SIG-M5 treated with dmso at 0.1 percent for 504 hours (cell line): ENCODE measurements around the gene NPBWR2.

Experiments used
- DNase-seq: peaks from one replicate; lab custom pipeline; 2025; ENCODE audit not compliant: unreplicated experiment; lab: John Stamatoyannopoulos, UW

NPBWR2 gene

GRCh38 chr20:64074963-64075362, 32.4 kb downstream of the NPBWR2 start:
- DNase-seq: no peak

DNA sequence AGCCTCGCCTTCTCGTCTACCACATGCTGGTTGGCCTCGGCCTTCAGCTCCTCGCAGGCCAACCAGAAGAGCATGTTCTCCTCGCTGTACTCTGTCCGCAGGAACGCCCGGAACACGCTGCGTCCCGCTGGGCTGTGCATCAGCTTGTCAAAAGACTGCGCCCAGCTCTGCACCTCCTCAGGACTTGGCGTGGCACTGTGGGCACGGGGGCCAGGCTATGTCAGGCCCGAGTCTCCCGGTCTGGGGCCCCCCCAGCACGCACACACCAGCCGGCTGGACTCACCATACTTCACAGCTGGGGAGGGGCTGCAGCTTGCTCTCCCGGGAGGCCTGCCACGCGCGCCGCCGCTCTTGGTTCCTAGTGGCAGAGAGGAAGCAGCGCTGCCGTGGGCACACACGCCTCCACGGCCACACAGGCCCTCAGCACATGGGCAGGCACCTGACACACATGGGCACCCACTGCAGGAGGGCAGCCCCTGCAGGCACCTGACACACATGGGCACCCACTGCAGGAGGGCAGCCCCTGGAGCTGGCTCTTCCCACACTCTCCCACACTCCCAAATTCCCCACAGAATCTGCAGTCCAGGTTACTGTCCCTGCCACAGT, 33.1 kb downstream of the NPBWR2 start:
- DNase-seq: no peak

- no peak for DNase-seq
Observed at GRCh38 chr20:64073476-64074183, 33.7 kb downstream of the NPBWR2 start.

DNA sequence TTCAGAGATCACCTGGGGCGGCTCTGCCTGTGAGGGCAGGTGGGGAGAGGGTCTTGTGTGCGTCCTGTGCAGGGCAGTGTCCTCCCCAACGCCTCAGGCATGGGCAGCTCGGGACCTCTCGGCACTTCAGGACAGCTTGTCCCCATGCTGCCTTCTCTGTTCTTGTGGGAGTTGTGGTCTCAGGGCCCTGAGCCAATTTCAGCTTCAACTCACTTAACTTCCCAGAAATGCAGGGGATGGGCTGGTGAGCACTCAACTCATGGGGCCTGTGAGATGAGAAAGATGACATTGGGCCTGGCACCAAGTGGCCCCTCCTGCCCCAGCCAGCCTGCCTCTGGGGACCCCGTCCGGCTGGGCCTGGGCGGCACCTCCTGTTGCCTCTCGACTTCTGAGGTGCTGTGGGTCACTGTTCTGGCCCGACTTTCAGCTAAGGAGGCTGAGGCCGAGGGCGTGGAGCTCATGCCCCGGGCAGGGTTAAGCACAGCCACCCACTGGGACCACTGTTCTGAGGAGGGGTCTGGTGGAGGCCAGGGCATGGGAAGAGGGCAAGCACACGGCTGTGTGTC, 34.8 kb downstream of the NPBWR2 start:
- DNase-seq: no peak

DNA sequence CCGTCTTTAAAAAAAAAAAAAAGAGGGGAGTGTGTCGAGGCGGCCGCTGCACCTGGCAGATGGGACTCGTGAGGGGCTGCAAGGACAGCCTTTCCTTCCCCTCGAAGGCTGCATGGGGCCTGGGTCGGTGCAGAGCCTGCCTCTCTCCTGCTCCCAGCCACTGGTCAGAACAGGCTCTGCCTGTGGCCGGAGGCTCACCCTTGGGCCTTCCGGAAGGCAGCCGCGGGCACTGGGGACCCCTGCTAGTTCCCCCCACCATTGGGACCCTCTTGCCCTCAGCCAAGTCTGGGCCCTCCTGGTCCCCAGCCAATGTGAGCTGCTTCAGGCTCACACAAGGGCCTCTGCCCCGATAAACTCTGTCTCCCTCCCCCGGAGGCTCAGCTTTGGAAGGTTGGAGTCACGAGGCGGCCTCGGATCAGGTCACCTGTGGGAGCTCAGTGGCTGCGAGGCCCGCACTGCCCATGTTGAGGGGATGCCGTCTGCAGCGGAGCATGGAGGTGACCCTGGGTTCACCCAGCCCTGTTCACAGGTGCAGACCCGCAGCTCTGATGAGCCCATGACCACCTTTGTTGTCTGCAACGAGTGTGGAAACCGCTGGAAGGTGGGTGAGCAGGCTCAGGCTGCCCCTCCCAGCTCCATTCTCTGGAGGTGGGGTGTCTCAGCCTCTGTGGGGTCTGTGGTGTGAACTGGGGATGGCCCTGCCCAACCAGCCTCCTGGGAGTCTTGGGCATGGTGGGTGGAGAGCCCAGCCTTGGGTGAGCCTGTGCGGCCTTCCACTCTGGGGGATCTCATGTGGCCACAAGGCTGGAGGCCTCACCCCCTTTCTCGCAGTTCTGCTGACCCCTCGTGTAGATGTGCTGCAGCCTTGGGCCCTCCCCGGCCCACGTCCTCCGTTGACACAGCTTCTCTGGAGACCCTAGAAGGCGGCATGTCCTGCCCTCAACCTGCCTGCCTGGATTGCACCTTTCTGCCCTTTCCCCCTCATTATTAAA, 35.7 kb downstream of the NPBWR2 start:
- DNase-seq: no peak

GRCh38 chr20:64070244-64070993, 36.9 kb downstream of the NPBWR2 start:
- DNase-seq: no peak

- no peak for DNase-seq
Observed at GRCh38 chr20:64069614-64070243, 37.6 kb downstream of the NPBWR2 start.

DNA sequence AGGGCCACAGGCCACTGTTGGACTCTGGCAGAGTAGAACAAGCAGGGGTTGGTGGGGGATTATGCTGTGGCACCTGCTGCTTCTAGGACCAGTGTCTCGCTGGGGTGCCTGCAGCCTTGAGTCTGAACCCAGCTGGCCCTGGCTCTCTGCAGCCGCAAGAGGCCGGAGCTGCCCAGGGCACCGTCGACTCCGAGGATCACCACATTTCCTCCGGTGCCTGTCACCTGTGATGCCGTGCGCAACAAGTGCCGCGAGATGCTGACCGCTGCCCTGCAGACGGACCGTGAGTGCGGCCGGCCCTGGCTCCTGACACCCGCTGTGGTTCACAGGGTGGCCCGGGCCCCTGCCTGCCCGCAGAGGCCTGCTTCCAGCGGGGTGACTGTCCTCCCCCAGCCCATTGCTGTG, 38.2 kb downstream of the NPBWR2 start:
- no peak for DNase-seq

- DNase-seq: no peak
Observed at GRCh38 chr20:64068386-64069208, 38.8 kb downstream of the NPBWR2 start.

DNA sequence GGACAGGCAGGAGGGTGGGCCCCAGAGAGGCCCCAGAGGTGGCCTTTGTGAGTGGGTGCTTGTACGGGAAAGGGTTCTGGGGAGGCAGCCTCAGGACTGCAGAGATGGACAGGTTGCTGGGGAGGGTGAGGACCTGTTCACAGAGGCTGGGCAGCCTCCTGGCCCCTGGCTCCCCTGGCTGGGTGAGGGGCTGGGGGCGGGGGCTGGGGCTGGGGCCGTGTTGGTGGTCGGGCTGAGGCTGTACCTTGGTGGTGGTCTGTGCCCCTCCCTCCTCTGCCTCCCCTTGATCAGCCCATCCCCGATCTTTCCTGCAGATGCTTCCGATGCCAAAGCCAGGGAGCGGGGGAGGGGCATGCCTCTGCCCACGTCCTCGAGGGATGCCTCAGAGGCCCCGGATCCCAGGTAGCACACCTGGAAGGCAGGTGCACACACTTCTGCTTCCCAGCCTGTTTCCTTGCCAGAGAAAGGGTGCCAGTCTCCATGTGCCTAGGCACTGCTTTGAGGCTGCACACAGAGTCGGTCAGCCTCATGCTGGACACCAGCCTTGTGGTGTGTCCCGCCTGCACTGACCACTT, 39.5 kb downstream of the NPBWR2 start:
- no peak for DNase-seq

- no peak for DNase-seq
Observed at GRCh38 chr20:64067005-64067632, 40.2 kb downstream of the NPBWR2 start.

DNA sequence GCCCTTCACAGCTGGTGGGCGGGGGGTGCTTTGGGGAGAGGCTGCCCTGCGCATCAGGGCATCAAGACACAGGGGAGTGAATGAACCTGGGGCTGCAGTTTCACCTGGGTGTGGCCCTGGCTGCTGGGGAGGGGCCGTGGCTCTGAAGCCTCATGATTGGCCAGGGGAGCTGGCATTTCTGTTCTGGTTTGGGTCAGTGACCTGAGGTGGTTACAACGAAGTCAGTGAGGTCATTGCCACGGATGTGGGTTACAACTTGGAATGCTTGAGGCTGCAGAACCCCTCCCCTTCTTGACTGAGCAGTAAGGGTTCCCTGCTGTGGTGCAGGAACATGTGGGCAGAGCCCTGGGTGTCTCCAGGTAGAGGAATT, 41.4 kb downstream of the NPBWR2 start:
- DNase-seq: peak; percentile 37

DNA sequence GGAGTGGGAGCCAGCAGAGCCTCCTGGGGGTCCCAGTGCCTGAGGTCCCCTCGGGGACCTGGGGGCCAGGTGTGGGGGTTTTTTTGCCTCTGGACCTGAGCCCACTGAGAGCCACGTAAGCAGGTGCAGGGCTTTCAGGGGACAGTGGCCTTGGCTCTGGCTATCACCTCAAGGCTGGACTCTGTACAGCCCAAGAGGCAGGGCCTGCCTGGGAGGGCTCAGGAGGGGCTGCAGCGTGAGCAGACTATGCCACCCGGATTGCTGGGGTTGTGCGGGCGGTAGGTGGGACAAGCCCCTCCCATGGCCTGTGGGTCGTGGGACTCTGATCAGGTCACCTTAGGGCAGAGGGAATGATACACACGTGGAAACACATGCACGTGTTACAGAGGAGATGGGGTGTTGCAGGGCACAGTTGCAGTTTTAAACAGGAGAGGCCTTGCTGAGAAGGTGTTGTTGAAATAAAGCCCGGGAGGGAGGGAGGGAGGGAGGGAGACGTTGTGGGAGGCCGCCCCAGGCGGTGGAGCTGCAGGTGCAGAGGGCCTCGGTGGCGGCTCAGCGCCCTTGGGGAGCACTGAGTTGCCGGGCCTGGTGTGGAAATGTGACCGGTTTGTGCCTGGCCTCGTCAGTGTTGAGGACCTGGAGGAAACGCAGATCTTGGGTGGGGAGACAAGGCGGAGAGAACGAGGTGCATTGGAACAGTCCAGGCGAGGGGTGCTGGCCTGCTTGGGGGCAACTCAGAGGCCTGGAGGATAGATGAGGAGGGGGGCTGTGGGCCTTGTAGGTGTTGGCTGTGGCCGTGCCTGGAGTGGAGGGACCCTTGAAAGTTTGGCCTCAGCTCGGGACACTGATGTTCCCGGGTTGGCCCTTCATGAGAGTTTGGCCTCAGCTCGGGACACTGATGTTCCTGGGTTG, 42.0 kb downstream of the NPBWR2 start:
- DNase-seq: no peak

- no peak for DNase-seq
Observed at GRCh38 chr20:64064145-64064698, 43.1 kb downstream of the NPBWR2 start.

DNA sequence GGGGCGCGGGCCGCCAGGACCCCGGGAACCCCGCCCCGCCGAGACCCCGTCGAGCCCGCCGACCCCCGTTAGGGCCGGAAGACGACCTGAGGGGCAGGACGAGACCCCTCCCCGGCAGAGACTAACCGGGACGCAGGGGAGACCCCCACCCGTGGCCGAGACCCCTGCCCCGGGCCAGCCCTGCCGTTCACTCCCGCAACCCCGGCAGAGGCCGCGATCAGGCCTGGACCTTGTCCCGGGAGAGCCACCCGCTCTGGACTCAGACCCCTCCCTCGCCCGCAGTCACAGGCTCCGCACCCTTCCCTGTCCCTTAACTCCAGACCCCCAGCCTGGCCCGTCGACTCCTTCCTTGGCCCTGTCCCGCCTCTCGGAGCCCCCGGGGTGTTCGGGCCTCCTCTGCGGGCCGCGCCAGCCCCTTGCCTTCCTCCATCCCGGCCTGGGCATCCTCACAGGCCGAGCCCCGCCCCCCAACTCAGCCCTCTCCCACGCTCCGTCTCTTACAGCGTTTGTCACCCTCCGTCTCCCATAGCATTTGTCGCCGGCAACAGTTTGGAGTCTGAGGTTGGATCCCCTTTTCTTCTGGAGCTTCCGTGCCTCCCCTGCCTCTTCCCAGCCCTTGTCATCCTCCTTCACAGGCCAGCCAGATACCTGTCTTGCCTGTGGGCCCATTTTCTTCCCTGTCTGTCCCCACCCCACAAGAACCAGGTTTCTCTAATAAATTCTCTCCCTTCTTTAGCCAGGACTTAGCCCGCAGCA, 43.8 kb downstream of the NPBWR2 start:
- no peak for DNase-seq

DNA sequence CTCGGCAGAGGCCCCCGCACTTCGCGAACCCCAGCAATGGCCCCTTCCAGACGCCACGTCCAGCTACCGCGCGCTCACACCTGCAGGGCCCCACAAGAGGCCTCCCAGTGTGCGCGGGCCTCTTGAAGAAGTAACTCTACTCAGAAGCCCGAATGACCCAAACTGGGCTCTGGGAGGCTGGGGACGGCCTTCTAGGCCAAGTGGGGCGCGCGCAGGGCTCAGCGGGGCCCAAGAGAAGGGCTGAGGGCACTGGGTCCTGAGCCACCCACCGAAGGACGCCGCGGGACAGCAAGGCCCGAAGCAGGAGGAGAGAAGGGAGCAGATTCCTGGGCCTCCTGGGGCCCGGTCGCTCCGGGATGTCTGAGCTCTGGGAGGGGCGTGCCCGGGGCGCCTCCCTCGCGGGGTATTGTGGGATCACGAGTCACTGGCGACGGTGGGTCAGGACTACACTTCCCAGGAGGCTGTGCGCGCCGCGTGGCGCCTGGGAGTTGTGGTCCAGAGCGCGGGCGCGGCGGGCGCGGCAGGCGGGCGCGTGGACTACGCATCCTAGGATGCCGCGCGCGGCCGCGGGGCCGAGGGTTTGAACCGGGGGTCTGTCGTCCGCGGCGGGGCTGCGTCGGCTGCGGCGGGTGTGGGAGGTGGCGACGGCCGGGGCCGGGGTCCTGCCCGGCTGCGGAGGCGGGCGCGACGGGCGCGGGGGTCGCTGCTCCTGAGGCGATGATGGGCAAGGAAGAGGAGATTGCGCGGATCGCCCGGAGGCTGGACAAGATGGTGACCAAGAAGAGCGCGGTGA, 44.6 kb downstream of the NPBWR2 start, which contains the start of gene TCEA2:
Gene TCEA2, plus strand, starts transcription at position 603 of the 793 bp plus-strand sequence. Its CDS starts 115 bp downstream, at position 718.
- peak; percentile 96 for DNase-seq
